ENCODE data around the gene TRPM8.

GRCh38 chr2:233950078-233950825 lies 33.1 kb downstream of the TRPM8 start:
- TF ChIP-seq POLR2AphosphoS5 (IDR thresholded peaks at IDR 0.05; ENCODE audit: low read depth) (no peak), CTCF (IDR thresholded peaks at IDR 0.05; ENCODE audit: insufficient read depth, low read length) (no peak), SPI1 (IDR thresholded peaks at IDR 0.05; ENCODE audit: borderline replicate concordance, low read depth) (no peak), REST (IDR thresholded peaks at IDR 0.05; ENCODE audit: insufficient replicate concordance, low read depth) (no peak)

Data from HL-60 (cell line).